ENCODE data around the gene HNRNPA1.
"Not testable (repeated sequence)": the region's sequence is repeated elsewhere in the genome, so short reads cannot be mapped to it uniquely, and the experiment has no call there.

HNRNPA1 gene

DNA sequence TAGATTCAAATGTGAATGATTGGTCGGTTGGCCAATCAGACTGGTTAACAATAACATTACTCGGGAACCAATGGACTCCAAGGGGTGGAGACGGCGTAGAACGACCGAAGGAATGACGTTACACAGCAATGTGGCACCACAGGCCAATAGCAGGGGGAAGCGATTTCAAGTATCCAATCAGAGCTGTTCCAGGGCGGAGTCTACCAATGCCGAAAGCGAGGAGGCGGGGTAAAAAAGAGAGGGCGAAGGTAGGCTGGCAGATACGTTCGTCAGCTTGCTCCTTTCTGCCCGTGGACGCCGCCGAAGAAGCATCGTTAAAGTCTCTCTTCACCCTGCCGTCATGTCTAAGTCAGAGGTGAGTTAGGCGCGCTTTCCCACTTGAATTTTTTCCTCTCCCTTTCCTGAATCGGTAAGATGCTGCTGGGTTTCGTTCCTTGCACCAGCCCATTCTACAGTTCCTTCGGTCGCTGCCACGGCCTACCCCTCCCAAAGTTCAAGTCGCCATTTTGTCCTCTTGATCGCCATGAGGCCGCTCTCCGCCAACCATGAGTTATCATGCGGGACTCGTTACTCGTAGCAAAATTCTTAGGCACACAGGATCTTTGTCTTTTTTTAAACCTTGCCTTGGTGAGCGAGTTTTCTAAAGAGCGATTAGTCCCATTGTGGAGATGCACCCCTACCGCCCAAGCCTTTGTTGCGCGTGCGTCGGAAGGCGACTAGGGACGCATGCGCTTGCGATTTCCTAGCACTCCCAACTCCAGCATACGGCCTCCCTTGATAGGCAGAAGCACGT lies at the start of gene HNRNPA1:
Gene HNRNPA1 (plus strand): TSS at position 259 of the 793 bp plus-strand sequence. CDS start 82 bp downstream, at position 341.
- CTCF ChIA-PET, result interaction anchor here (0.7 to 1.4 kb wide), 4 partner anchors 52 to 99 kb away, joined by 3 to 4 read pairs (median 3); no protein-coding TSS in a partner anchor
- peak; percentile 89 for DNase-seq (ENCODE audit: extremely low spot score)
- TF ChIP-seq, protein P1, sequence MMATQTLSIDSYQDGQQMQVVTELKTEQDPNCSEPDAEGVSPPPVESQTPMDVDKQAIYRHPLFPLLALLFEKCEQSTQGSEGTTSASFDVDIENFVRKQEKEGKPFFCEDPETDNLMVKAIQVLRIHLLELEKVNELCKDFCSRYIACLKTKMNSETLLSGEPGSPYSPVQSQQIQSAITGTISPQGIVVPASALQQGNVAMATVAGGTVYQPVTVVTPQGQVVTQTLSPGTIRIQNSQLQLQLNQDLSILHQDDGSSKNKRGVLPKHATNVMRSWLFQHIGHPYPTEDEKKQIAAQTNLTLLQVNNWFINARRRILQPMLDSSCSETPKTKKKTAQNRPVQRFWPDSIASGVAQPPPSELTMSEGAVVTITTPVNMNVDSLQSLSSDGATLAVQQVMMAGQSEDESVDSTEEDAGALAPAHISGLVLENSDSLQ (IDR thresholded peaks at IDR 0.05), result peak; percentile 99
- TF ChIP-seq L3MBTL2 (conservative IDR thresholded peaks at IDR 0.05) (peak; percentile 67; the same call in 1 of the 2 replicates), ELF4 (IDR thresholded peaks at IDR 0.05) (peak; percentile 91), FOXA1 (IDR thresholded peaks at IDR 0.05) (no peak), SP1 (IDR thresholded peaks at IDR 0.05) (no peak), LEF1 (IDR thresholded peaks at IDR 0.05; ENCODE audit: borderline replicate concordance) (no peak), ZNF384 (IDR thresholded peaks at IDR 0.05) (no peak), FOXM1 (IDR thresholded peaks at IDR 0.05; ENCODE audit: borderline replicate concordance) (no peak; the same call in 1 of the 2 replicates), CTBP1 (IDR thresholded peaks at IDR 0.05; ENCODE audit: borderline replicate concordance) (no peak), HDGF (IDR thresholded peaks at IDR 0.05; ENCODE audit: borderline replicate concordance) (no peak), BHLHE40 (IDR thresholded peaks at IDR 0.05; ENCODE audit: borderline replicate concordance) (no peak), FOXK2 (IDR thresholded peaks at IDR 0.05) (no peak), ARNT (IDR thresholded peaks at IDR 0.05) (no peak), TARDBP (IDR thresholded peaks at IDR 0.05) (no peak), NFRKB (IDR thresholded peaks at IDR 0.05) (peak; percentile 92), SUZ12 (IDR thresholded peaks at IDR 0.05) (no peak)
- POLR2A ChIA-PET, result interaction anchor here (0.6 to 5.2 kb wide), 48 partner anchors 9 to 343 kb away, joined by 3 to 175 read pairs (median 5); partner anchors contain the start of genes COPZ1, HOXC13 and NFE2

DNA sequence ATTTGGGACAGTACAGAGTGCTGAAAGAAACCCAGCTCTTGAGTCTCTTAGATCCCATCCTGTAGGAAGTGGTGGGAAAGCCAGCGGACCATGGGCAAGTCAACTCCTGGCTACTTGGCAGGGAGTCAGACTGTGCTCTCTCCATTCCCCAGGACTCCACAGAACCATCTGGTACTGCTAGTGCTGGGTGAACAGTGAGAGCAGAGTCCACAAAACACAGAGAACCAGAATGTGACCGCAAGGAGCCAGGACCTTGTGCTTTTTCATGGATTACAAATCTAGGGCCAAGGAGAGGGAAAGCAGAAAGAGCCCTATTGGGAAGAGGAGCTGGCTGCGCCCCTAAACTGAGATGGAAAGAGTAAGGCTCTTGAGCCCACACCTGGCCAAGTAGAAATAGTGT lies 49.3 kb upstream of the HNRNPA1 start:
- CTCF ChIA-PET; DNase-seq (ENCODE audit: extremely low spot score); POLR2A ChIA-PET: not testable (repeated sequence)

DNA sequence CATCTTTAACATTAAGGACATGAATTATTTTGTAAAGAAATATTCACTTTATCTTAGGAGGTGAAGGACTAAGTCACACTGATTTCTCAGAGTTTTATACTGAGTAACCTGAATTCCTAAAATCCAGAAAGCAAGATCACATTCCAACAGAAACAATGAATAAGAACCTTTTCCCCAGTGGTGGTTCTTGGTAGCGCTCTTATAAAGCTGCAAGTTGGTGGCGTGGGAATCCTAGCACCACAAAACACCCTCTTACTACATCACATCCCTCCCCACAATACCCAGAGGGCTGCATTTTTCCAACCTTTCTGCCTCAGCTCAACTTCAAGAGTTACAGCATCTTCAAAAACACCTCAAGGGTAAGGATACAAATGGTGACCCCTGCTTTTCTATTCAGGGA lies 47.7 kb upstream of the HNRNPA1 start:
- ChIA-PET POLR2A (interaction anchor here (1.3 kb wide), 1 partner anchor 47 kb away, joined by 5 read pairs; the partner anchor contains the start of genes CBX5 and HNRNPA1), CTCF (interaction anchor here (0.8 kb wide), 1 partner anchor 27 kb away, joined by 3 read pairs; no protein-coding TSS in a partner anchor)
- peak; percentile 31 for DNase-seq (ENCODE audit: extremely low spot score)
- TF ChIP-seq FOXM1 (IDR thresholded peaks at IDR 0.05; ENCODE audit: borderline replicate concordance) (no peak), BHLHE40 (IDR thresholded peaks at IDR 0.05; ENCODE audit: borderline replicate concordance) (no peak), LEF1 (IDR thresholded peaks at IDR 0.05; ENCODE audit: borderline replicate concordance) (no peak), ZNF384 (IDR thresholded peaks at IDR 0.05) (no peak), ARNT (IDR thresholded peaks at IDR 0.05) (no peak), HDGF (IDR thresholded peaks at IDR 0.05; ENCODE audit: borderline replicate concordance) (no peak), CTBP1 (IDR thresholded peaks at IDR 0.05; ENCODE audit: borderline replicate concordance) (no peak), L3MBTL2 (conservative IDR thresholded peaks at IDR 0.05) (no peak), NFRKB (IDR thresholded peaks at IDR 0.05) (no peak), FOXA1 (IDR thresholded peaks at IDR 0.05) (no peak), ELF4 (IDR thresholded peaks at IDR 0.05) (no peak), TARDBP (IDR thresholded peaks at IDR 0.05) (no peak), SUZ12 (IDR thresholded peaks at IDR 0.05) (no peak), SP1 (IDR thresholded peaks at IDR 0.05) (no peak), FOXK2 (IDR thresholded peaks at IDR 0.05) (no peak)
- TF ChIP-seq, protein P1 (IDR thresholded peaks at IDR 0.05), result no peak

DNA sequence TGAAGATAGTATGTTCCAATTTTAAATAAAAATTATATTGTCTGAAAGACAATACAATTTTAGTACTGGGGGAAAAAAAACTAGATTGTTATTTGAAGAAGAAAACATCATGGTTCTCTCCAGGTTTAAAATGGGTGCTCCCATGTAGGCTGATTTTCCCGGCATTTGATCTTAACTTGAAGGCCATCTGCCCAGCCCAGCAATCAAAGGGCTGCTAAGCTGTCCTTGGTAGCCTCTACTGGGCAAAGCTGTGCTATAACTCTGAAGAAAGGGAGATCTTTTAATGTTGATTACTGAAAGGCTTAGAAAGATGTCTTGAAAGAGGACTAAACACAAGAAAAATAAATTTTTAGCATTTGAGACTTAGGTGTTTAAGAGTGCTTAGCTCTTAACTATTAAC lies 42.0 kb upstream of the HNRNPA1 start:
- ChIA-PET POLR2A (interaction anchor here (2.9 kb wide), 1 partner anchor 42 kb away, joined by 14 read pairs; the partner anchor contains the start of genes CBX5 and HNRNPA1), CTCF (interaction anchor here (1.3 kb wide), 1 partner anchor 13 kb away, joined by 7 read pairs; no protein-coding TSS in a partner anchor)
- DNase-seq (ENCODE audit: extremely low spot score), result no peak
- TF ChIP-seq CTBP1 (IDR thresholded peaks at IDR 0.05; ENCODE audit: borderline replicate concordance) (no peak), HDGF (IDR thresholded peaks at IDR 0.05; ENCODE audit: borderline replicate concordance) (no peak), SUZ12 (IDR thresholded peaks at IDR 0.05) (no peak), L3MBTL2 (conservative IDR thresholded peaks at IDR 0.05) (no peak)

DNA sequence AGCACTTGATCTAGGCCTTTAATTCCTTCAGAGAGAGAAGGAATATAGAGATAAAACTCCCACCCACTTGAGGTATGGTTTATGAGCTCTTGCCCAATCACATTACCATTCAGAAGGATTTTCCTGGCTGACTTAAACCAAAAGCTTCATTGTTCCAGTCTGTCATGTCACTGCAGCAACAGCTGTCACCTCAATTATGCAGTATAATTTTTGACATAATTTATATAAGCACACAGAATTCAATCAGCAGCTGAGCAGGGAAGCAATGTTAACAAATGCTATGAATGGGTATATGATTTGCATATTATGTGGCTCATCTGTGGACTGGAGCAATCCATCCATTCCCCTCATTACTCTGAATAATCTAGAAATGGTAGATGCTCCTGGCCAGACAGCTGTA lies 40.9 kb upstream of the HNRNPA1 start:
- TF ChIP-seq SP1 (IDR thresholded peaks at IDR 0.05), result no peak
- TF ChIP-seq FOXK2 (IDR thresholded peaks at IDR 0.05), result no peak
- ChIA-PET CTCF (interaction anchor here (1.3 kb wide), 1 partner anchor 12 kb away, joined by 7 read pairs; no protein-coding TSS in a partner anchor), POLR2A (interaction anchor here (2.9 kb wide), 1 partner anchor 41 kb away, joined by 14 read pairs; the partner anchor contains the start of genes CBX5 and HNRNPA1)
- no peak for DNase-seq (ENCODE audit: extremely low spot score)

DNA sequence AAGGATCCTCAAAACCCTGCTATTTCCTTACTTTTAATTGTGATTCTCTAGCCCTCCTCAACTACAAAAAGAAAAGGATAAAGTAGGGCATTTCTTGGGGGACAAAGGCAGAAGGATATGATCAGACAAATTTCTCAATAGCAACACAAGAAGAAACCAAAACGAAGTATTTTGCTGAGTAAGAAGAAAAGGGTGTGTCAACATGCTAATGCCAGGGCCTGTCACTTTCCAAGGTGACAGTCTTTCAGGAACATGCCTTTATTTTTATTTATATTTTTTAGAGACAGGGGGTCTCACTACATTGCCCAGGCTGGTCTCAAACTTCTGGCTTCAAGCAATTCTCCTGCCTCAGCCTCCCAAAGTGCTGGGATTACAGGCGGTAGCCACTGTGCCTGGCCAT lies 40.4 kb upstream of the HNRNPA1 start:
- no peak for TF ChIP-seq ELF4 (IDR thresholded peaks at IDR 0.05)
- no peak for TF ChIP-seq HDGF (IDR thresholded peaks at IDR 0.05; ENCODE audit: borderline replicate concordance)
- TF ChIP-seq L3MBTL2 (conservative IDR thresholded peaks at IDR 0.05), result no peak
- no peak for TF ChIP-seq FOXA1 (IDR thresholded peaks at IDR 0.05)
- TF ChIP-seq FOXK2 (IDR thresholded peaks at IDR 0.05), result no peak
- no peak for TF ChIP-seq SUZ12 (IDR thresholded peaks at IDR 0.05)
- TF ChIP-seq ZNF384 (IDR thresholded peaks at IDR 0.05), result no peak
- TF ChIP-seq CTBP1 (IDR thresholded peaks at IDR 0.05; ENCODE audit: borderline replicate concordance), result no peak
- TF ChIP-seq NFRKB (IDR thresholded peaks at IDR 0.05), result no peak
- TF ChIP-seq LEF1 (IDR thresholded peaks at IDR 0.05; ENCODE audit: borderline replicate concordance), result no peak
- no peak for TF ChIP-seq TARDBP (IDR thresholded peaks at IDR 0.05)
- no peak for TF ChIP-seq FOXM1 (IDR thresholded peaks at IDR 0.05; ENCODE audit: borderline replicate concordance)
- TF ChIP-seq, protein P1 (IDR thresholded peaks at IDR 0.05), result no peak
- no peak for TF ChIP-seq BHLHE40 (IDR thresholded peaks at IDR 0.05; ENCODE audit: borderline replicate concordance)
- no peak for TF ChIP-seq SP1 (IDR thresholded peaks at IDR 0.05)
- no peak for TF ChIP-seq ARNT (IDR thresholded peaks at IDR 0.05)
- DNase-seq (ENCODE audit: extremely low spot score), result no peak
- ChIA-PET CTCF (interaction anchor here (1.3 kb wide), 1 partner anchor 12 kb away, joined by 7 read pairs; no protein-coding TSS in a partner anchor), POLR2A (interaction anchor here (1.2 to 2.9 kb wide), 2 partner anchors 39 to 41 kb away, joined by 4 to 14 read pairs; partner anchors contain the start of genes CBX5 and HNRNPA1)
